RWPE2 (cell line): ENCODE measurements around the gene SPIRE2.
"Not testable (repeated sequence)": the region's sequence is repeated elsewhere in the genome, so short reads cannot be mapped to it uniquely, and the experiment has no call there.

Source experiments
- ATAC-seq: fragments of 200-7000 bp; cut with Tn5 transposase; 3 replicates; pipeline ENCODE4 v1.9.1; 2021; ENCODE audit warnings: low read depth
- DNase-seq: peaks from one replicate; pipeline ENCODE4 v3.0.0-alpha.2; 2020; ENCODE audit warnings: low spot score
- H3K27ac ChIP-seq: fragments of 450-650 bp; 2 replicates; pipeline ENCODE4 v1.5.1; 2017; ENCODE audit warnings: mild to moderate bottlenecking; ENCODE audit not compliant: poor library complexity, severe bottlenecking
- H3K27me3 ChIP-seq: fragments of 250-450 bp; sonication (Bioruptor Pico); 2 replicates; pipeline ENCODE4 v1.5.1; 2021; ENCODE audit warnings: mild to moderate bottlenecking, moderate library complexity; ENCODE audit not compliant: insufficient read depth, poor library complexity, severe bottlenecking
- H3K36me3 ChIP-seq: fragments of 250-450 bp; sonication (Bioruptor Pico); 2 replicates; pipeline ENCODE4 v1.5.1; 2020; ENCODE audit warnings: low read depth, mild to moderate bottlenecking, moderate library complexity
- H3K4me1 ChIP-seq: fragments of 250-450 bp; sonication (Bioruptor Pico); 2 replicates; pipeline ENCODE4 v1.5.1; 2021; ENCODE audit warnings: mild to moderate bottlenecking, moderate library complexity; ENCODE audit not compliant: insufficient read depth, poor library complexity, severe bottlenecking
- H3K4me3 ChIP-seq: fragments of 250-450 bp; sonication (Bioruptor Pico); 2 replicates; pipeline ENCODE4 v1.5.1; 2021; ENCODE audit warnings: mild to moderate bottlenecking, moderate library complexity; ENCODE audit not compliant: severe bottlenecking
- H3K9me3 ChIP-seq: fragments of 250-450 bp; sonication (Bioruptor Pico); 2 replicates; pipeline ENCODE4 v1.5.1; 2021; ENCODE audit warnings: mild to moderate bottlenecking, moderate library complexity; ENCODE audit not compliant: severe bottlenecking
- CTCF ChIP-seq: fragments of 450-650 bp; IDR thresholded peaks from one replicate; pipeline ENCODE4 v1.5.1; 2017; ENCODE audit warnings: mild to moderate bottlenecking, moderate library complexity; ENCODE audit not compliant: poor library complexity, severe bottlenecking

SPIRE2 gene

GRCh38 chr16:89911375-89911774 lies 83.1 kb downstream of the SPIRE2 start:
- Histone ChIP-seq H3K9me3 (no peaks in the 10 kb centered on the region), H3K4me1 (peaks cover 3% of the 10 kb centered on the region), H3K36me3 (peaks cover 17% of the 10 kb centered on the region), H3K4me3 (no peak overlapping the region), H3K27me3 (no peaks in the 10 kb centered on the region), H3K27ac (no peak overlapping the region)
- TF ChIP-seq CTCF, result no peak
- ATAC-seq (no peak), DNase-seq (no peak)

- no peak for ATAC-seq
- DNase-seq, result no peak
- no peak for TF ChIP-seq CTCF
- Histone ChIP-seq H3K27ac (no peak overlapping the region), H3K4me3 (no peak overlapping the region), H3K9me3 (no peaks in the 10 kb centered on the region), H3K36me3 (peaks cover 10% of the 10 kb centered on the region), H3K4me1 (peaks cover 6% of the 10 kb centered on the region), H3K27me3 (no peaks in the 10 kb centered on the region)
Observed at GRCh38 chr16:89912143-89912542, 83.9 kb downstream of the SPIRE2 start.

- Histone ChIP-seq H3K4me3 (no peak overlapping the region), H3K4me1 (peaks cover 10% of the 10 kb centered on the region), H3K9me3 (no peaks in the 10 kb centered on the region), H3K36me3 (peaks cover 10% of the 10 kb centered on the region), H3K27me3 (no peaks in the 10 kb centered on the region), H3K27ac (no peak overlapping the region)
- no peak for TF ChIP-seq CTCF
- DNase-seq, result no peak
- ATAC-seq, result no peak
Observed at GRCh38 chr16:89912627-89913026, 84.4 kb downstream of the SPIRE2 start.

- ATAC-seq, result no peak
- no peak for TF ChIP-seq CTCF
- no peak for DNase-seq
- peaks cover 10% of the 10 kb centered on the region for H3K36me3 ChIP-seq
- H3K27me3 ChIP-seq, result no peaks in the 10 kb centered on the region
- no peaks in the 10 kb centered on the region for H3K9me3 ChIP-seq
- H3K4me1 ChIP-seq, result peaks cover 16% of the 10 kb centered on the region
- H3K27ac ChIP-seq, result no peak overlapping the region
- H3K4me3 ChIP-seq, result no peak overlapping the region
Observed at GRCh38 chr16:89913408-89914387, 85.4 kb downstream of the SPIRE2 start.

GRCh38 chr16:89914642-89915285 lies 86.5 kb downstream of the SPIRE2 start:
- not testable (repeated sequence) for H3K4me3 ChIP-seq, H3K27ac ChIP-seq, ATAC-seq, H3K27me3 ChIP-seq, H3K9me3 ChIP-seq, H3K36me3 ChIP-seq, DNase-seq
- peaks cover 16% of the 10 kb centered on the region for H3K4me1 ChIP-seq
